Kasumi-1 (cell line): ENCODE results near the gene GLRX5.
"Not testable (repeated sequence)": the region's sequence is repeated elsewhere in the genome, so short reads cannot be mapped to it uniquely, and the experiment has no call there.

Source experiments
- DNase-seq, 2 experiments: peaks; one replicate each; lab custom pipeline; 2025; lab: John Stamatoyannopoulos, UW

The GLRX5 gene

GRCh38 chr14:95499354-95499750, 35.5 kb upstream of the GLRX5 start:
- DNase-seq: no peak

DNA sequence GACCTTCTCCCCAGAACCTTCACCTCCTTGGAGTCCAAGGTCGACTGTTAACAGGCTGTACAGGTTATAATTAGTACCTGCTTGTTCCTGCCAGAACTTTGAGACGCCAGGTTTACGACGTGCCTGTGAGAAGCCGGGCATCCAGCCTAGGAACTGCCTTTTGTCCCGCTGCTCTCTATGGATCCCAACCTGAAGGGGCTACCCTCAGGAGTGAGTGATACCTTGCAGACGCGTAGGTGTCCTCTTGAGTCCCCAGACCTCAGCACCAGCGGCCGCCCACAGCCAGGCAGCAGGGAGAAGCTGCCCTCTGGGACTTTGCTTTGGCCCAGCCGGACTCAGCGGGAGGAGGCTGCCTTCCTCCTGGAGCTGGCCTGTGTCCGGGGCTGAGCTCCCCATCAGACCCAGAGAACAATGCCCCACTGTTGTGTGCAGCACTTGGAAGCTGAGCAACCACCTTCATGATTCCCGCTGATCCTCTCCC, 34.6 kb upstream of the GLRX5 start:
- DNase-seq: no peak

DNA sequence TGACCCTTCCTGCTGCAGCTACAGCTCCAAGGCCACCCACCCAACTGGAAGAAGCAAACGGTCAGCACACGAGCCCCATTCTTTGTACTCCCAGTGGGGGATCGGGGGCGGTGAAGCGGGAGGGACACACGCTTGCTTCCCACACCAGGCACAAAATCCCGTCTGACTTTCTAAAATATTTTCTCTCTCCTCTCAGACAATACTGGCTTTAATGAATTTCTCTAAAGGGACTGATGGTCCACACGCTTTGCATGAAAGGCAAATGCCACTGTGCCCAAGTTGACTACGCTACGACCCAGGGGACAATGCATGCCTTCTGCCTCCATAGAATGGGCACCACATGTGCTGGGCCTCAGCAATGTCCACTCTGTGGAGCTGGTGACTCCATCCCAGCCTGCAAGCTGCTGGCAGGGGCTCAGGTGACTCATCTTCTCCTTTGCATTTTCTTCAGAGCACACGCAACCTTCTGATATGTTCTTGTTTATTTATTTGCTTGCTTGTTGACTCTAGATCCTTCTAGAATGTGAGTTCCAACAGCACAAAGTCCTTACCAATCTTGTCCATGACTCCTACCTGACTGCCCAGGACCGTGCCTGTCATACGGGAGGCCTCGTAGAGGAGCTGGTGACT, 34.0 kb upstream of the GLRX5 start:
- DNase-seq: no peak

DNA sequence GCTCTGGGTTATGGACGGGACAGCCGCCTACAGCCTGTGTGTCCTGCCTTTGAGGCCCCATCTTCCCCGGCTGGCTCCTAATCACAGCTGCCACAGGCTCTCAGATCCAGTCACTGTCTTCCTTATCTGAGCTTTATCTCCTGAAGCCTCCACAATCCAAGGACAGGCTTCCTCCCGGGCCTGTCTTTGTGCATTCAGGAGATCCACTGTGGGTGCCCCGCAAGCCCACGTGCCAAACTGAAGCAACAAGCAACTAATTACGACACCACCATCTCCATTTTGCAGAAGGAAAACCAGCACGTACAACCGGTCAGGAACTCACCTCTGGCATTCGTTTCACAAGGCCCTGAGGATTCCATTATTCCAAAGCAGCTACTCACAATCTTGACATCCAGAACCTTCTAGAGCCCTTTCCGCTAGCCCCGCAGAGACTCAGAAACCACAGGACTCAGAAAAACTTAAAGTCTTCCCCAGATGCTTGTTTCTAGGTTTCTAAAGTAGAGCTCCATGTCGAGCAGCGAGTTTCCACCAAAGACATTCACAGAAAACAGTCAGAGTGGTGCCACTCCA, 32.4 kb upstream of the GLRX5 start:
- DNase-seq: no peak

- no peak for DNase-seq
These were observed 31.3 kb upstream of the GLRX5 start for GRCh38 chr14:95503365-95504134.

- no peak for DNase-seq
These were observed 30.5 kb upstream of the GLRX5 start for GRCh38 chr14:95504135-95505029.

- DNase-seq: no peak
These were observed 29.7 kb upstream of the GLRX5 start for GRCh38 chr14:95505030-95505589.

DNA sequence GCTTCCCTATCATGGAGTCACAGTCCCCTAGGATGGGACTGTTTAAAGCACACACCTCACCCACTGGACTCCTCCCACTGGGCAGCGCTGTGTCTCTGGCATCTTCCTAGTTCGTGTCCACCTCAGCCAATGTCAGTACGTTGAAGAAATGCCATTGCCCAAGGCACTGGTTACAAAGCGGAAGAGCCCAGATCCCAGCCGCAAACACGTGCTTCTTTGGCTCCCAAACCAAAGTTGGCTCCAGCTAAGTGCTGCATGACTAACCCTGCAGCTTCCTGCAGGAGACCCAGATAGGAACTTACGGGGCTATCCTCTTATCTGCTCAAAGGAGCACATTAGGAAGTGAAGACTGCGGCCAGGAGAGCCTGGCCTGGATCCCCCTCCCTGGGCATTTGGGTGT, 27.7 kb upstream of the GLRX5 start:
- peak; percentile 92 to 94 for DNase-seq

- DNase-seq: peak; percentile 45 to 53
These were observed 27.1 kb upstream of the GLRX5 start for GRCh38 chr14:95507701-95508103.

DNA sequence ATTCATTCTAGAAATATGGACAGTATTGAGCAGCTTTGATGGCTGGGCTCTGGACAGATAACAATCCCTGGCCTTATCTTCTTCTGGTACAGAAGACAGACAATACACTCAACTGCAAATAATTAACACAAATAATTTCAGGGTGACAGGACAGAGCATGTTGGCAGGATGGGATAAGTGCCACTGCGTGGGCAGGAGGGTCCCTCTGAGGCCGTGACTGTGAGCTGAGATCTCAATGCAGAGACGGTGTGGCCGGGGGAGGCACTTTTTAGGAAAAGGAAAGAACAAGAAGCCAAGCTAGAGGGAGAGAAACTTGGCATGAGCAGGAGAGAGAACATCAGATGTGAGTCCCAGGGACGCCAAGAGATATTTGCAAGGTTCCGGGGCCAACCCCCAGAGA, 26.5 kb upstream of the GLRX5 start:
- DNase-seq: no peak

DNA sequence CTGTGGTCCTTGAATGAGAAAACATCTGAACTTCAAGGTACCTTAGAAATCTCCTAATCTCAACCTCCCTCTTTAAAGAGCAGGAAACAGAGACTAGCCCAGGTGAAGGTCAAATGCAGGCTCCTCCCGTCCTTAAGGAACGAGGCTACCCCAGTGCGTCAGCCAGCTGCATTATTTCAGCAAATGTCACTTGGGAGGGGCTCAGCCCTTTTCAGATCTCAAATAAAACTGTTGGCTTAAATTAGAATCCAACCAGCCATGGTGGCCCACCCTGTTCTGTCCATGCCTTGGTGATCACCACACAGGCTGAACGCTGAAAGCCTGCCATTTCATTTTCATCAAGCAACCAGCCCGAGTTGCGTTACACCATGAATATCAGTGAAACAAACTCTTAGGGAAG, 25.4 kb upstream of the GLRX5 start:
- DNase-seq: no peak

- DNase-seq: not testable (repeated sequence)
These were observed 24.5 kb upstream of the GLRX5 start for GRCh38 chr14:95510344-95510743.

DNA sequence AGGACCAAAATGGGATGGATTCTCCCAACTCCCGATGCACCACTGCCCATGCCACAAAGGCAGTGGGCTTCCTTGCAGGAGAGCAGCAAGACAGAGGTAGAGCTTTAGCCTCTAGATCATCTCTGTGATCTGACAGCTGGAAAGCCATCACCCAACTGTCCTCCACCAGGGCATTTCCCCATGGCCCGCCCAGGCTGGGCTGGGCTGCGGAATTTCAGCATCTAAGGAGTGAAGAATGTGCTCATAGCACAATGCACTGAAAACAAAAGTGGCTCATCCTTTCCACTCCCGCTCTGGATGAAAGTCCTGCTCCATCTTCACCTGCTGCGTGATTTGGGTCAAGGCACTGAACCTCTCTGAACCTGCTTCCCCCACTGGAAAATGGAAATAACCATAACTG, 24.0 kb upstream of the GLRX5 start:
- DNase-seq: no peak

DNA sequence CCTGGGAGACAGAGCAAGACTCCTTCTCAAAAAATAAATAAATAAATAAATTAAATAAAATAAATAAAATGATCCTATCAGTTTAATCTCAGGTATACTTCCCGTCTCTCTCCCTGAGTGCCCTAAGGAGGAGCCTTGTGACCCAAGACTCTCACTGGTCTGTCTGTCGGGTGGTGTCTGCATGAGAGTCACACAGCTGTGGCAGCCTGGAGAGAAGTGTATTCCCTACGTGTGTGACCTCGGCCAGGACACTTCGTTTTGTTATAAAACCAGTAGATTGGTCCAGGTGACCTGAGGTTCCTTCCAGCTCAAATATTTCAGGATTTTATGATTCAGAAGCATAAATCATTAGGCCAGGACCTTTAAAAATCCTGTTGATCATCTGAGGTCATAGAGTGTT, 23.2 kb upstream of the GLRX5 start:
- no peak for DNase-seq

DNA sequence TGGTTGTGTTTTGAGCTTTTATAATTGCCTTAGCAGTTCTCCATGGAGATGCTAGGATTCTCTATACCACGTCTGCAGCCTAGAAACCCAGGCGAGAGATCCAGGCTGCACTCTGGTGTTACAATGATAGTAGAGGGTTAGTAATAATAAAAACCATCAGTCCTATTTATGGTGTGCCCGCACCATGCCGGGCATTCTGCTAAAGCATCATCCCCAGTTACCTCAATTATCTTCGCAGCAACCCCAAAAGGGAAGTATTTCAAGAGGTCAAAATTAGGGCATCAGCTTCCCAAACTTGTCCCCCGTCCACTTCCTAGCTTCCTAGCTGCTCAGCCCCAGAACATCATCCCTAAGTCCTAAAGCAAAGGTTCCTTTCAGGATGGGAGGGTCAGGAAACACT, 21.6 kb upstream of the GLRX5 start:
- DNase-seq: no peak

GRCh38 chr14:95514131-95515079, 20.4 kb upstream of the GLRX5 start:
- DNase-seq: no peak

GRCh38 chr14:95515080-95515489, 19.8 kb upstream of the GLRX5 start:
- DNase-seq: peak; percentile 89 to 94

DNA sequence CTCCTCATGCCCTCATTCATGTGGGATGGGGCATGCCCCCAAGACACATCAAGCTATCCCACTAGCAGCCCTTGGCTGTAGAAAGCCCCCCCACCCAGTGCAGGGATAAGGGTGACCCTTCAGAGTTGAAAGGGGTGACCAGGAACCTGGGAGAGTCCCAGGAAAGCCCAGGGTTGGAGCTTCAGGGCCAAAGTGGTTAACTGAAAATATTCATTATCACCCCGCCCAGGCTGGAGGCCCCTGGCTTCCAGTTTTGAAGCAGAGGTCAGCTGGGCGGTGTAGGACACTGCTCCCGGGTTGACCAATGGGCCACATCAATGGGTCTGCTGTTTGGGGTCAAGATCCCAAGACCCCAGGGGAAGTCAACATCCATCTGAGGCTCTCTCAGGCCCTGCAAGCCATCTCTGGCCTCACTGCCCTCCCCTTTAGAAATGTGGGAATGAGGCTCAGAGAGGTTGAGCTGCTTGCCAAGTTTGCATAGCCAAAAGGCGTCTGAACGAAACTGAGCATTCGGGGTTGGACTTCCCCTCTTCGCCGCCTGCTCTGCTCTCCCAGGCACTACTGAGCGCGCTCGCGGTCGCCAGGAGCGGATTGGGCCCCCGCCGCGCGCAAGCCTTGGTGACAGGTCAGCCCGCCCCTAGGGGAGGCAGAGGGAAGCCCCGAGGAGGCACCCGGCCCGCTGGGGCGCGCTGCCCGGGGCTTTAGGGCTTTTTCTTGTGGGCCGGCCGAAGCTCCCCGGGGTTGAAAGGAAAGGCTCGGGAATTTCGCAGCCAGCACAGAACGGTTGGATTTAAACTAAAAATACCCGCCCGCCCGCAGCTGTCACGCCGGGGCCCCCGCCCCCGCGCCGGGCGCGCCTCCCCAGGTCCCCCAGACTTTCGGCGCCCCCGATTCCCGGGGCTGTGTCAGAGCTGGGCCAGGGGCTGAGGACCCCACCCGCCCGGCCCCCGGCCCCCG, 19.0 kb upstream of the GLRX5 start:
- peak; percentile 75 to 85 for DNase-seq

GRCh38 chr14:95516554-95517181, 18.2 kb upstream of the GLRX5 start, which contains the start of gene SYNE3:
SYNE3 (minus strand) TSS chr14:95516650; CDS start chr14:95475821, 40,829 bp downstream.
- DNase-seq: no peak
